Esophagus squamous epithelium (tissue), 5 donors: ENCODE measurements around the gene CDCA8. TPM values are rescaled to one million over a fixed set of nuclear protein-coding genes. Genes with fewer than 3 reads are reported as not detected.

Source experiments
- DNase-seq: peaks from one replicate; lab custom pipeline; 2025; lab: John Stamatoyannopoulos, UW
- H3K27ac ChIP-seq, 4 donors: fragments of 200-600 bp; sonication (generic); one replicate each; pipeline ENCODE4 v1.5.1; 2016 to 2019; ENCODE audit warnings: mild to moderate bottlenecking in 1 of 4
- H3K27me3 ChIP-seq, 4 donors: fragments of 200-600 bp; sonication (generic); 1 replicate in 3 of 4; 2 replicates in 1 of 4; pipeline versions ENCODE4 v1.5.1 to v1.6.0; 2017 to 2021; ENCODE audit warnings: antibody characterized with exemption in 1 of 4
- H3K36me3 ChIP-seq, 3 donors: fragments of 200-600 bp; sonication (generic); one replicate each; pipeline ENCODE4 v1.5.1; 2016 to 2019
- H3K4me1 ChIP-seq, 3 donors: fragments of 200-600 bp; sonication (generic); one replicate each; pipeline ENCODE4 v1.5.1; 2017 to 2019
- H3K4me3 ChIP-seq, 4 donors: fragments of 200-600 bp; sonication (generic); 1 replicate in 3 of 4; 2 replicates in 1 of 4; pipeline ENCODE4 v1.5.1; 2016 to 2019; ENCODE audit warnings: mild to moderate bottlenecking in 2 of 4, moderate library complexity in 1 of 4
- H3K9me3 ChIP-seq, 3 donors: fragments of 200-600 bp; sonication (generic); one replicate each; pipeline ENCODE4 v1.5.1; 2016 to 2019
- CTCF ChIP-seq, 6 experiments: fragments of 450-650 bp in 4 of 6; fragments of 200-600 bp in 2 of 6; sonication (generic) in 2 of 6; IDR thresholded peaks; one replicate each; pipeline ENCODE4 v1.5.1; 2016 to 2019; ENCODE audit warnings: antibody characterized with exemption in 6 of 6, mild to moderate bottlenecking in 4 of 6, moderate library complexity in 4 of 6
- POLR2A ChIP-seq, 4 donors: fragments of 450-650 bp; IDR thresholded peaks; one replicate each; pipeline ENCODE4 v1.6.1; 2017; ENCODE audit warnings: antibody characterized with exemption in 4 of 4, mild to moderate bottlenecking in 4 of 4, moderate library complexity in 3 of 4
- WGBS, 2 donors: methylation state at CpG; one replicate each; pipeline ENCODE4 v1.1.5; 2018; 5-methylcytosine and 5-hydroxymethylcytosine counted together
- intact Hi-C: fragments of 100-400 bp; cut with DNase I; formaldehyde crosslinking; loops from one replicate; pipeline ENCODE4 v1.15.0; 2022
- total RNA-seq, 4 donors: library from RNA; depleted of rRNA; stranded (reverse); fragments of >200 nt; gene quantifications; one replicate each; pipeline ENCODE4 v1.1.0, GENCODE V29; 2016
- donor health status: DM: yes; HTN: yes; CAD: no.

CDCA8 gene
- total RNA-seq, 4 donors from 2014 or later: 3.4 to 15.1 (median 7.5) TPM

- H3K36me3 ChIP-seq: no peaks in the 10 kb centered on the region
- H3K4me1 ChIP-seq: no peaks in the 10 kb centered on the region
- DNase-seq: no peak
- no peak overlapping the region for H3K27ac ChIP-seq
- 46 to 51% methylated on average over 4 to 8 of the region's 14 CpGs for WGBS, 2 donors
- peaks cover 0 to 56% (median 0%) of the 10 kb centered on the region in 4 donors for H3K27me3 ChIP-seq
- H3K9me3 ChIP-seq: no peaks in the 10 kb centered on the region
- no peak overlapping the region for H3K4me3 ChIP-seq
- intact Hi-C loops: no loop called here
- TF ChIP-seq CTCF (IDR thresholded peaks at IDR 0.05) (no peak), POLR2A (IDR thresholded peaks at IDR 0.05) (no peak)
These were observed 34.5 kb upstream of the CDCA8 start for GRCh38 chr1:37657620-37658412.

- no peaks in the 10 kb centered on the region for H3K4me1 ChIP-seq
- TF ChIP-seq CTCF (IDR thresholded peaks at IDR 0.05) (no peak), POLR2A (IDR thresholded peaks at IDR 0.05) (no peak)
- H3K27me3 ChIP-seq: peaks cover 0 to 56% (median 0%) of the 10 kb centered on the region in 4 donors
- H3K4me3 ChIP-seq: no peak overlapping the region
- no peak overlapping the region for H3K27ac ChIP-seq
- no peak for DNase-seq
- H3K9me3 ChIP-seq: no peaks in the 10 kb centered on the region
- intact Hi-C loops: no loop called here
- H3K36me3 ChIP-seq: no peaks in the 10 kb centered on the region
- 77 to 84% methylated on average over 6 of the region's 6 CpGs for WGBS, 2 donors
These were observed 33.8 kb upstream of the CDCA8 start for GRCh38 chr1:37658486-37658885.

GRCh38 chr1:37660664-37661063 lies 31.7 kb upstream of the CDCA8 start:
- TF ChIP-seq CTCF (IDR thresholded peaks at IDR 0.05): no peak
- no peak for TF ChIP-seq POLR2A (IDR thresholded peaks at IDR 0.05)
- intact Hi-C loops: no loop called here
- WGBS, 2 donors: 54% methylated on average over 7 of the region's 10 CpGs; no CpG with 5 or more reads in 1 of the 2 donors

GRCh38 chr1:37661401-37661800 lies 30.9 kb upstream of the CDCA8 start:
- Histone ChIP-seq H3K27me3 (peaks cover 0 to 54% (median 0%) of the 10 kb centered on the region in 4 donors), H3K27ac (no peak overlapping the region), H3K4me1 (no peaks in the 10 kb centered on the region), H3K9me3 (no peaks in the 10 kb centered on the region), H3K4me3 (no peak overlapping the region), H3K36me3 (no peaks in the 10 kb centered on the region)
- no peak for DNase-seq
- intact Hi-C loops: no loop called here
- TF ChIP-seq POLR2A (IDR thresholded peaks at IDR 0.05) (no peak), CTCF (IDR thresholded peaks at IDR 0.05) (no peak)
- 15 to 46% methylated on average over 5 to 6 of the region's 9 CpGs for WGBS, 2 donors

More at GRCh38 chr1:37660664-37661063, 31.7 kb upstream of the CDCA8 start:
- DNase-seq: no peak
- H3K4me3 ChIP-seq: no peak overlapping the region
- no peaks in the 10 kb centered on the region for H3K4me1 ChIP-seq
- no peaks in the 10 kb centered on the region for H3K36me3 ChIP-seq
- H3K27me3 ChIP-seq: peaks cover 0 to 56% (median 0%) of the 10 kb centered on the region in 4 donors
- no peaks in the 10 kb centered on the region for H3K9me3 ChIP-seq
- H3K27ac ChIP-seq: no peak overlapping the region

- TF ChIP-seq POLR2A (IDR thresholded peaks at IDR 0.05) (no peak), CTCF (IDR thresholded peaks at IDR 0.05) (no peak)
- H3K9me3 ChIP-seq: no peaks in the 10 kb centered on the region
- WGBS, 2 donors: 62 to 72% methylated on average over 4 to 10 of the region's 11 CpGs
- H3K27me3 ChIP-seq: peaks cover 0 to 46% (median 0%) of the 10 kb centered on the region in 4 donors
- no peaks in the 10 kb centered on the region for H3K4me1 ChIP-seq
- intact Hi-C loops: no loop called here
- H3K4me3 ChIP-seq: no peak overlapping the region
- no peak for DNase-seq
- no peak overlapping the region for H3K27ac ChIP-seq
- no peaks in the 10 kb centered on the region for H3K36me3 ChIP-seq
These were observed 30.1 kb upstream of the CDCA8 start for GRCh38 chr1:37662031-37662755.
